Ovary (tissue), 9 donors: ENCODE results near the gene C19orf12. TPM values are rescaled to one million over a fixed set of nuclear protein-coding genes. Genes with fewer than 3 reads are reported as not detected.

Experiments used
- DNase-seq, 5 donors: peaks; one replicate each; pipeline ENCODE4 v3.0.0-alpha.2; 2019 to 2020
- H3K27ac ChIP-seq, 2 donors: fragments of 200-600 bp; one replicate each; pipeline versions ENCODE4 v1.5.1 to v1.8.0; 2019 to 2022
- H3K27me3 ChIP-seq: fragments of 200-600 bp; one replicate; pipeline ENCODE4 v1.8.0; 2022
- H3K36me3 ChIP-seq: fragments of 200-600 bp; sonication (generic); one replicate; pipeline ENCODE4 v1.5.1; 2019
- H3K4me1 ChIP-seq: one replicate; pipeline ENCODE4 v1.8.1; 2013; ENCODE audit warnings: mild to moderate bottlenecking, moderate library complexity; ENCODE audit not compliant: insufficient read depth
- H3K4me3 ChIP-seq: fragments of 200-600 bp; sonication (generic); one replicate; pipeline ENCODE4 v1.5.1; 2017
- H3K9me3 ChIP-seq, 2 donors: fragments of 200-600 bp in 1 of 2; sonication (generic) in 1 of 2; one replicate each; pipeline versions ENCODE4 v1.5.1 to v1.8.1; 2013 to 2019; ENCODE audit warnings: mild to moderate bottlenecking in 1 of 2, moderate library complexity in 1 of 2
- EP300 ChIP-seq: sonication (generic); formaldehyde crosslinking; IDR thresholded peaks from one replicate; pipeline ENCODE4 v1.6.1; 2017; ENCODE audit warnings: antibody characterized with exemption
- POLR2A ChIP-seq: fragments of 450-650 bp; IDR thresholded peaks from one replicate; pipeline ENCODE4 v1.6.1; 2017; ENCODE audit warnings: antibody characterized with exemption, mild to moderate bottlenecking, moderate library complexity
- WGBS, 3 donors: extraction: QIAGEN DNeasy Blood & Tissue Kit in 1 of 3; methylation state at CpG; one replicate each; pipeline versions ENCODE4 v1.1.5 to v1.1.7; 2013 to 2017; 5-methylcytosine and 5-hydroxymethylcytosine counted together
- intact Hi-C, 4 donors: fragments of 100-400 bp; cut with DNase I; formaldehyde crosslinking; loops; one replicate each; pipeline versions ENCODE4 v1.11.0 to v1.15.1; 2022 to 2023
- polyA plus RNA-seq, 2 donors: library from polyadenylated mRNA; stranded (reverse); fragments of 200-250 nt in 1 of 2; fragments of 350-450 nt in 1 of 2; fragmentation: Illumina TruSeq in 1 of 2; extraction: RNeasy Lipid Tissue Mini Kit (QIAGEN cat#74804) in 1 of 2; gene quantifications; one replicate each; pipeline ENCODE4 v1.2.3, GENCODE V29; 2013 to 2014
- total RNA-seq, 7 donors: library from RNA; depleted of rRNA in 2 of 7; stranded (reverse); fragments of >200 nt in 2 of 7; fragmentation: NEBNext Ultra II Directional in 3 of 7; extraction: Animal tissue kit (Norgen Biotek cat#: 25700) in 3 of 7; gene quantifications; one replicate each; pipeline versions ENCODE4 v1.1.0 to v1.2.4, GENCODE V29; 2016 to 2023
- TF ChIP-seq, protein P1 (sequence below), 3 donors: fragments of 450-650 bp in 2 of 3; fragments of 200-600 bp in 1 of 3; IDR thresholded peaks; one replicate each; pipeline versions ENCODE4 v1.5.1 to v1.8.0; 2016 to 2022; ENCODE audit warnings: antibody characterized with exemption in 3 of 3, mild to moderate bottlenecking in 1 of 3
- donor health status: DM: no; HTN: no; CAD: no; lungs with moderate emphysema.
- donor health status: DM: no; HTN: no; CAD: no.
- donor health status: Bipolar disorder and iron deficiency.
- donor health status: DM: yes; HTN: yes; CAD: no.
- donor health status: DM: no; HTN: no; CAD: no.
- donor health status: DM: yes; HTN: yes; CAD: no.

C19orf12 gene
- total and polyA plus RNA-seq, 9 donors = 15.6 to 33.6 (median 24.1) TPM

DNA sequence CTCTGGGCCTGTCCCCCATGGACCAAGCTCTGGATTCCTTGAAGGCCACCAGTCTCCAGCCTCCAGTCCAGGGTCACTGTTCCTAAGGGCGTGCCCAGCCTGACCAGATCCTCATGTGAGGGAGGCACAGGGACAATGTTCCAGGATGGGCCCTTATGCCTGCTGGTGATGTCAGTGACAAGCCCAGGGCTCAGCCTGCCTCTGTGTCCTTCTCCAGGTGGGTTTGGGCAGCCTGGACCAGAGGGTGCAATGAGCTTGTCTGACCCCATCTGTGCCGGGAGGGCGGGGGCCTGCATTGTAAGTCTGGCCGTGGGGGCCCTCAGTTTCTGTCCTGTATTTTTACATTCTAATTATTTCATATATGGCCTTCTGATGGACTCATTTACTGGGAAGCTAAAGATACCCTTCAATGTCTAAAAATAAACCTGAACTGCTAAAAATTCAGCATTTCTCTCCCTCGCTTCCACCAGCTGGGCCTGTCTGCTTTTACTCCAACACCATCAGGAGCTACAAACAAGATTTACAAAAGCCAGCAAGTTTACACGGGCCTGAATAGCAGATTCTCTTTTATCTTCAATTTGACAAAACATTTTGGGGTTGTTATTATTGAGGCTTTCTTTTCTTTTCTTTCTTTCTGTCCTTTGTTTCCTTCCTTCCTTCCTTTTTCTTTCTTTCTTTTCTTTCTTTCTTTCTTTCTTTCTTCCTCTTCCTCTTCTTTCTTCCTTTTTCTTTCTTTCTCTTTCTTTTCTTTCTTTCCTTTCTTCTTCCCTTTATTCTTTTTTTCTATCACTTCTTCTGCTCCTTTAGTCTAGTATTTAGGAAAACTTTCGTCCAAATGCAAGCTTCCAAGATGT lies 34.2 kb upstream of the C19orf12 start:
- TF ChIP-seq EP300 (no peak), POLR2A (no peak)
- TF ChIP-seq, protein P1, sequence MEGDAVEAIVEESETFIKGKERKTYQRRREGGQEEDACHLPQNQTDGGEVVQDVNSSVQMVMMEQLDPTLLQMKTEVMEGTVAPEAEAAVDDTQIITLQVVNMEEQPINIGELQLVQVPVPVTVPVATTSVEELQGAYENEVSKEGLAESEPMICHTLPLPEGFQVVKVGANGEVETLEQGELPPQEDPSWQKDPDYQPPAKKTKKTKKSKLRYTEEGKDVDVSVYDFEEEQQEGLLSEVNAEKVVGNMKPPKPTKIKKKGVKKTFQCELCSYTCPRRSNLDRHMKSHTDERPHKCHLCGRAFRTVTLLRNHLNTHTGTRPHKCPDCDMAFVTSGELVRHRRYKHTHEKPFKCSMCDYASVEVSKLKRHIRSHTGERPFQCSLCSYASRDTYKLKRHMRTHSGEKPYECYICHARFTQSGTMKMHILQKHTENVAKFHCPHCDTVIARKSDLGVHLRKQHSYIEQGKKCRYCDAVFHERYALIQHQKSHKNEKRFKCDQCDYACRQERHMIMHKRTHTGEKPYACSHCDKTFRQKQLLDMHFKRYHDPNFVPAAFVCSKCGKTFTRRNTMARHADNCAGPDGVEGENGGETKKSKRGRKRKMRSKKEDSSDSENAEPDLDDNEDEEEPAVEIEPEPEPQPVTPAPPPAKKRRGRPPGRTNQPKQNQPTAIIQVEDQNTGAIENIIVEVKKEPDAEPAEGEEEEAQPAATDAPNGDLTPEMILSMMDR (IDR thresholded peaks at IDR 0.05) = no peak
- Histone ChIP-seq H3K36me3 (no peaks in the 10 kb centered on the region), H3K27ac (no peak overlapping the region), H3K9me3 (no peaks in the 10 kb centered on the region), H3K4me3 (no peak overlapping the region), H3K4me1 (no peaks in the 10 kb centered on the region), H3K27me3 (no peaks in the 10 kb centered on the region)
- 54 to 67% (median 56%) methylated on average over 7 of the region's 7 CpGs for WGBS, 3 donors
- intact Hi-C loops = no loop called here
- no peak for DNase-seq

DNA sequence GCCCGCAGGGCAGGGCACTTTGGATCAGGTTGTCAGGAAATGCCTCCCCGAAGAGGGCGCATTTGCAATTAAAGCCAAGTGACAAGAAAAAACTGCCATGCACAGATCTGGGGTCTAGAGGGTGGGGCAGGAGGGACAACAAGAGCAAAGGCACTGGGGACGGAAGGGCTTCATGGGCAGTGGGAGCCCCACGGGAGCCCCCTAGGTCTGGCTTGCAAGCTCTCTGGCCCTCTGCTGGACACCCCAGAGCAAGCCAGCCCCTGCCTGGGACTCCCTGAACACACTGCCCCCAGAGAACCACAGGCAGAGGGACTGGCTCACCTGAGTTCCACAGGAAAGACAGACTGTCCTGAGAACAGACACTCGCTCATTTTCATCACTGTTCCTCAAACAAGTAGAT lies 30.2 kb upstream of the C19orf12 start:
- WGBS, 3 donors = 65 to 73% (median 66%) methylated on average over 6 of the region's 6 CpGs
- no peak for TF ChIP-seq POLR2A
- no peak for TF ChIP-seq EP300
- TF ChIP-seq, protein P1 (IDR thresholded peaks at IDR 0.05) = no peak
- Histone ChIP-seq H3K9me3 (no peaks in the 10 kb centered on the region), H3K27me3 (no peaks in the 10 kb centered on the region), H3K36me3 (no peaks in the 10 kb centered on the region), H3K4me1 (no peaks in the 10 kb centered on the region), H3K27ac (no peak overlapping the region), H3K4me3 (no peak overlapping the region)
- DNase-seq = no peak
- intact Hi-C loops = no loop called here

DNA sequence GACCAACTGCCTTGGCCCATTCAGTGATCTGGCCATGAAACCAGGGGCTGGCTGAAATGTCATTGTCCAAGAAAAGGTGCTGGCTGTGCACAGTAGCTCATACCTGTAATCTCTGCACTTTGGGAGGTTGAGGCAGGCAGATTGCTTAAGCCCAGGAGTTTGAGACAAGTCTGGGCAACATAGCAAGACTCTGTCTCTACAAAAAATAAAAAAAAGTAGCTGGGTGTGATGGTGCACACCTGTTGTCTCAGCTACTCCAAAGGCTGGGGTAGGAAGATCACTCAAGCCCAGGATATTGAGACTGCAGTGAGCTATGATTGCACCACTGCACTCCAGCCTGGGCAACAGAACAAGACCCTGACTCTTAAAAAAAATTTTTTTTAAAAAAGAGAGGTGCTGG lies 28.6 kb upstream of the C19orf12 start:
- DNase-seq = no peak
- intact Hi-C loops = no loop called here
- Histone ChIP-seq H3K36me3 (no peaks in the 10 kb centered on the region), H3K27me3 (no peaks in the 10 kb centered on the region), H3K9me3 (no peaks in the 10 kb centered on the region), H3K4me1 (no peaks in the 10 kb centered on the region), H3K4me3 (no peak overlapping the region), H3K27ac (no peak overlapping the region)
- TF ChIP-seq POLR2A (no peak), EP300 (no peak)
- TF ChIP-seq, protein P1 (IDR thresholded peaks at IDR 0.05) = no peak

DNA sequence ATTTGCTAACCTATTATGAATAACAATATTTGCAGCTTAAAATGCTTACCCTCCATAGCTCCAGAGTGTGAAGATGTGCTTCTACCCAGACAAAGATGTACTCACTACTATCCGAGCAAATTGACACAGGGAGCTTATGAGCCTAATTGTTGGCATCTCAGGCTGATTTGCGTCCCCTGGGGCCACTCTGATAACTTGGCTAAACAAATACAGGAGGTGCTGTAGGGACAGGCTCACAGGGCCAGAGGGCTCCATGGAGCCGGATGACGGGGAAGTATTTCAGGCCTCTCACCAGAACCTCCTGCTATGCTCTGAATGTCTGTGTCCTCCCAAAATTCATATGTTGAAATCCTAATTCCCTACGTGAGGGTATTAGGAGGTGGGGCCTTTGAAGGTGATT lies 26.7 kb upstream of the C19orf12 start:
- Histone ChIP-seq H3K4me1 (no peaks in the 10 kb centered on the region), H3K4me3 (no peak overlapping the region), H3K36me3 (no peaks in the 10 kb centered on the region), H3K9me3 (no peaks in the 10 kb centered on the region), H3K27me3 (no peaks in the 10 kb centered on the region), H3K27ac (no peak overlapping the region)
- TF ChIP-seq, protein P1 (IDR thresholded peaks at IDR 0.05) = no peak
- TF ChIP-seq EP300 (no peak), POLR2A (no peak)
- 58 to 65% (median 61%) methylated on average over 5 of the region's 5 CpGs for WGBS, 3 donors
- no peak for DNase-seq
- intact Hi-C loops = no loop called here
